PC-3 (cell line): Measurements from ENCODE around the gene CACTIN. TPM values are rescaled to one million over a fixed set of nuclear protein-coding genes. Genes with fewer than 3 reads are reported as not detected.

Source experiments
- ATAC-seq: fragments of 200-7000 bp; cut with Tn5 transposase; 2 replicates; pipeline ENCODE4 v1.9.1; 2020; ENCODE audit warnings: mild to moderate bottlenecking, moderate library complexity
- BruUV-seq: library from RNA; stranded (reverse); fragments of 400-500 nt; replicated peaks from 2 replicates; lab custom pipeline; 2021; lab: Mats Ljungman, UMichigan
- CTCF ChIA-PET: fragments of 300-600 bp; sonication (Branson Sonifier 250); formaldehyde crosslinking; loops from one replicate; lab custom pipeline; 2022; ENCODE audit warnings: antibody characterized with exemption; lab: Charles Lee
- POLR2A ChIA-PET: fragments of 300-600 bp; sonication (Branson Sonifier 250); formaldehyde crosslinking; loops from one replicate; lab custom pipeline; 2022; ENCODE audit warnings: antibody characterized with exemption; ENCODE audit not compliant: unreplicated experiment; lab: Charles Lee
- DNase-seq: peaks from one replicate; pipeline ENCODE4 v3.0.0-alpha.2; 2015
- H2AFZ ChIP-seq: fragments of 300-600 bp; sonication (generic); 2 replicates; pipeline ENCODE4 v1.6.0; 2016; ENCODE audit warnings: antibody characterized with exemption, low read length
- H3F3A ChIP-seq: fragments of 300-600 bp; sonication (generic); one replicate; pipeline ENCODE4 v1.6.0; 2017; ENCODE audit warnings: antibody characterized with exemption, low read length, control low read depth, mild to moderate bottlenecking; ENCODE audit not compliant: unreplicated experiment
- H3K27ac ChIP-seq: fragments of 300-600 bp; sonication (generic); 2 replicates; pipeline ENCODE4 v1.5.1; 2016; ENCODE audit warnings: mild to moderate bottlenecking, low read length
- H3K27me3 ChIP-seq: fragments of 300-600 bp; sonication (generic); 2 replicates; pipeline ENCODE4 v1.6.1; 2016; ENCODE audit warnings: low read length, mixed read lengths
- H3K36me3 ChIP-seq: fragments of 300-600 bp; sonication (generic); 2 replicates; pipeline ENCODE4 v1.6.1; 2016; ENCODE audit warnings: low read depth, mixed run types, low read length, mixed read lengths
- H3K4me1 ChIP-seq: fragments of 300-600 bp; sonication (generic); 2 replicates; pipeline ENCODE4 v1.5.1; 2016; ENCODE audit warnings: low read length; ENCODE audit not compliant: insufficient read depth
- H3K4me2 ChIP-seq: fragments of 300-600 bp; sonication (generic); 2 replicates; pipeline ENCODE4 v1.6.0; 2016; ENCODE audit warnings: low read length
- H3K4me3 ChIP-seq: fragments of 300-600 bp; sonication (generic); 2 replicates; pipeline ENCODE4 v1.5.1; 2016; ENCODE audit warnings: mild to moderate bottlenecking, low read length, mixed read lengths
- H3K79me2 ChIP-seq: fragments of 300-600 bp; sonication (generic); 2 replicates; pipeline ENCODE4 v1.6.1; 2017; ENCODE audit warnings: low read length, mixed read lengths
- H3K9ac ChIP-seq: fragments of 300-600 bp; sonication (generic); 2 replicates; pipeline ENCODE4 v1.6.0; 2016; ENCODE audit warnings: mild to moderate bottlenecking, low read length
- H3K9me2 ChIP-seq: fragments of 300-600 bp; sonication (generic); replicated peaks from 2 replicates; pipeline ENCODE4 v1.6.1; 2016; ENCODE audit warnings: mixed run types, low read length, mixed read lengths
- H3K9me3 ChIP-seq: fragments of 300-600 bp; sonication (generic); 2 replicates; pipeline ENCODE4 v1.6.1; 2016; ENCODE audit warnings: low read length, mixed read lengths
- H4K20me1 ChIP-seq: fragments of 300-600 bp; sonication (generic); 2 replicates; pipeline ENCODE4 v1.6.1; 2016; ENCODE audit warnings: low read length, mixed read lengths
- EZH2 ChIP-seq: fragments of 300-600 bp; sonication (generic); IDR thresholded peaks from one replicate; pipeline ENCODE4 v1.6.1; 2017; ENCODE audit warnings: antibody characterized with exemption, mild to moderate bottlenecking, low read length; ENCODE audit not compliant: unreplicated experiment
- EZH2phosphoT487 ChIP-seq: fragments of 300-600 bp; sonication (generic); IDR thresholded peaks from 2 replicates; pipeline ENCODE4 v1.6.1; 2018; ENCODE audit warnings: mild to moderate bottlenecking, antibody characterized with exemption, low read length, borderline replicate concordance
- intact Hi-C: fragments of 100-400 bp; cut with micrococcal nuclease; formaldehyde crosslinking; loops from 2 replicates; pipeline ENCODE4 v1.9.0; 2023
- total RNA-seq: library from RNA; depleted of rRNA; stranded (reverse); fragments of >200 nt; gene quantifications from 2 replicates; pipeline ENCODE4 v1.2.3, GENCODE V29; 2014
- TF ChIP-seq, protein P1 (sequence below): fragments of 300-600 bp; sonication (generic); conservative IDR thresholded peaks from 2 replicates; pipeline ENCODE4 v1.5.1; 2017; ENCODE audit warnings: antibody characterized with exemption, low read depth, mild to moderate bottlenecking, low read length

CACTIN gene
- total RNA-seq, 1 experiment from 2014 or later: 47.8 TPM

DNA sequence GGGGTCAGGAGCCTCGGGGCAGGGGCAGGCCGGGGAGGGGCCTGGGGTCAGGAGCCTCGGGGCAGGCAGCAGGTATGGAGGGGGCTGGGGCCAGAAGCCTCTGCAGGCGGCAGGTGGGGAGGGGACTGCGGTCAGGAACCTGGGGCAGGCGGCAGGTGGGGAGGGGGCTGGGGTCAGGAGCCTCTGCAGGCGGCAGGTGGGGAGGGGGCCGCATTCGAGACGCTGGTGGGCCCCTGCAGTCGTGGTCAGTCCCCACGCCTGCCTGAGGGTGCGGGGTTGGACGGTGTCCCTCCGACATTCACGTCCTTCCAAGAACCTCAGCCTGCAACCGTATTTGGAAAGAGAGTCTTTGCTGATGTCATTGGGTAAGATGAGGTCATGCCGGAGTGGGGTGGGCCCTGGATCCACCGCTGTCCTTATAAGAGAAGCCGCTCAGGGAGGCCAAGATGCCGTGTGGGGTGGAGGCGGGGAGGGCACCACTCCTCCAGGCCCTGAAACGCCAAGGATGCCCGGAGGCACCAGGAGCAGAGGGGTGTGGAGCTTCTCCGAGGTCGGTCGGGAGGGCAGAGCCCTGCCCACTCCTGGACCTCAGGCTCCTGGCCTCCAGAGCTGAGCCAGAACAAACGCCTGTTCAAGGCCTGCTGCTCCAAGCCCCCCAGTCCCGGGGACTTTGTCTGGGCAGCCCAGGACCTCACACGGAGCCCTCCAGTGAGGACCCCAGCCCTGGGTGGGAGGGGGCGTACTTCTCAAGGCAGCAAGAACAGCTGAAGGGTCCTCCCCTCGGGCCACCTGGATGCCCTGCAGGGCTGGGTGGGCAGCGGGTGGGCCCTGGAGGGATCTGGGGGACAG, 43.6 kb upstream of the CACTIN start:
- H3K27ac ChIP-seq: no peak overlapping the region
- CTCF ChIA-PET: no interaction called here

DNA sequence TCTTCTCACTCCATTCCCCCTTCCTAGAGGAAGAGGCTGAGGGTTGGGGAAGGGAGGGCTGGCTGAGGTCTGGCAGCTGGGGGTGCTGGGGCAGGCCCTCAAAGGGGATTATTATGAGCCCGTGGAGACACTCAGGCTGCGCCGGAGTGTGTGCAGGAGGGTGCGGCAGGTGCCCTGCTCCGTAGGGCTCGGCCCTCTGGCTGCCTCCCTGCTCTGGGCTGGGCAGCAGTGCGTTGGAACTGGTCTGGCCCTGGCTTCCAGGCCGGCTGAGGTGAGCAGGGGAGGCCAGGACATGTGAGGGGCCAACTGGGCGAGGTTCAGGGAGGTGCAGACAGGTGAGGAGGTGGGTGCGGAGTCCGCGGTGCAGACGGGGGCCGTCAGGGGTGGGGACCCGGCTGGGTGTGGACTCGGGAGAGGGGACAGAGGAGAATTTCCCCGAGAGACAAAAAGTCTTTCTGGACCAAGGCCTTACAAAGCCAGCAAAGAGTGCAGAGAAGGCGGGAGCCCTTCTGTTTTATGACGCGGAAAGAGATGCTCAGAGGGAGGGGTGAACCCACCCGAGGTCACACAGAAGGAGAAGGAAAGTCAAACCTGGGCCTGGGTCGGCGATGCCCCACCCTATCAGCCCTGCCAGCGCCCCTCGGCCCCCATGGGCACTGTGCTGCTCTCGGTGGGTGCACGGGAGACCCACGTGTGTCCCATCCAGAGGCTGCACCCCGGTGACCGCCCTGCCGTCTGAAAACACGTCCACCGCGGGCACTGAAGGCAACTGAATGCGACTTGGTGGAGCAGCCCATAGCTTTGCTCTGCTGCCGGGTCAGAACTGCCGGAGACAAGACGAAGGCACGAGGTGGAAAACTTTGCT, 42.7 kb upstream of the CACTIN start:
- no peak overlapping the region for H3K9ac ChIP-seq
- no peak overlapping the region for H3K4me3 ChIP-seq
- ATAC-seq (no peak), DNase-seq (no peak)
- no peaks in the 10 kb centered on the region for H3K79me2 ChIP-seq
- no peaks in the 10 kb centered on the region for H4K20me1 ChIP-seq
- BruUV-seq: no TSS peak
- no peaks in the 10 kb centered on the region for H3K4me1 ChIP-seq
- no peak overlapping the region for H3K27ac ChIP-seq
- no peaks in the 10 kb centered on the region for H3K9me2 ChIP-seq
- H3F3A ChIP-seq: no peaks in the 10 kb centered on the region
- H3K4me2 ChIP-seq: no peak overlapping the region
- H3K27me3 ChIP-seq: no peaks in the 10 kb centered on the region
- TF ChIP-seq EZH2: no peak
- TF ChIP-seq EZH2phosphoT487: no peak
- TF ChIP-seq, protein P1, sequence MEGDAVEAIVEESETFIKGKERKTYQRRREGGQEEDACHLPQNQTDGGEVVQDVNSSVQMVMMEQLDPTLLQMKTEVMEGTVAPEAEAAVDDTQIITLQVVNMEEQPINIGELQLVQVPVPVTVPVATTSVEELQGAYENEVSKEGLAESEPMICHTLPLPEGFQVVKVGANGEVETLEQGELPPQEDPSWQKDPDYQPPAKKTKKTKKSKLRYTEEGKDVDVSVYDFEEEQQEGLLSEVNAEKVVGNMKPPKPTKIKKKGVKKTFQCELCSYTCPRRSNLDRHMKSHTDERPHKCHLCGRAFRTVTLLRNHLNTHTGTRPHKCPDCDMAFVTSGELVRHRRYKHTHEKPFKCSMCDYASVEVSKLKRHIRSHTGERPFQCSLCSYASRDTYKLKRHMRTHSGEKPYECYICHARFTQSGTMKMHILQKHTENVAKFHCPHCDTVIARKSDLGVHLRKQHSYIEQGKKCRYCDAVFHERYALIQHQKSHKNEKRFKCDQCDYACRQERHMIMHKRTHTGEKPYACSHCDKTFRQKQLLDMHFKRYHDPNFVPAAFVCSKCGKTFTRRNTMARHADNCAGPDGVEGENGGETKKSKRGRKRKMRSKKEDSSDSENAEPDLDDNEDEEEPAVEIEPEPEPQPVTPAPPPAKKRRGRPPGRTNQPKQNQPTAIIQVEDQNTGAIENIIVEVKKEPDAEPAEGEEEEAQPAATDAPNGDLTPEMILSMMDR: no peak
- no peaks in the 10 kb centered on the region; the same call in 1 of the 2 replicates for H3K36me3 ChIP-seq
- CTCF ChIA-PET: no interaction called here
- H2AFZ ChIP-seq: no peak overlapping the region
- POLR2A ChIA-PET: no interaction called here
- intact Hi-C loops: no loop called here
- no peaks in the 10 kb centered on the region for H3K9me3 ChIP-seq

More for the DNA sequence above, 43.6 kb upstream of the CACTIN start:
- H4K20me1 ChIP-seq: no peaks in the 10 kb centered on the region
- DNase-seq (no peak), ATAC-seq (no peak)
- H3K4me3 ChIP-seq: no peak overlapping the region
- H3K4me2 ChIP-seq: no peak overlapping the region
- H3K9ac ChIP-seq: no peak overlapping the region
- no TSS peak for BruUV-seq
- no peaks in the 10 kb centered on the region for H3F3A ChIP-seq
- no peaks in the 10 kb centered on the region for H3K36me3 ChIP-seq
- no peaks in the 10 kb centered on the region for H3K9me2 ChIP-seq
- H3K9me3 ChIP-seq: no peaks in the 10 kb centered on the region
- H3K4me1 ChIP-seq: no peaks in the 10 kb centered on the region
- TF ChIP-seq EZH2 (no peak), EZH2phosphoT487 (no peak)
- TF ChIP-seq, protein P1: no peak
- POLR2A ChIA-PET: no interaction called here
- intact Hi-C loops: no loop called here
- no peaks in the 10 kb centered on the region for H3K79me2 ChIP-seq
- H2AFZ ChIP-seq: no peak overlapping the region
- no peaks in the 10 kb centered on the region for H3K27me3 ChIP-seq
